Stomach smooth muscle (tissue), 2 donors: ENCODE results near the gene FOS.
"Not testable (repeated sequence)": the region's sequence is repeated elsewhere in the genome, so short reads cannot be mapped to it uniquely, and the experiment has no call there.

ENCODE experiments used
- H3K27ac ChIP-seq: one replicate; pipeline ENCODE4 v1.7.0; 2013; ENCODE audit warnings: mild to moderate bottlenecking, low read length, inconsistent platforms
- H3K27me3 ChIP-seq, 2 donors: one replicate each; pipeline ENCODE4 v1.7.0; 2013; ENCODE audit warnings: low read length in 2 of 2; ENCODE audit not compliant: insufficient read depth in 2 of 2, control insufficient read depth in 1 of 2
- H3K36me3 ChIP-seq, 2 donors: one replicate each; pipeline ENCODE4 v1.7.0; 2013; ENCODE audit warnings: low read length in 2 of 2; ENCODE audit not compliant: control insufficient read depth in 2 of 2, insufficient read depth in 2 of 2
- H3K4me1 ChIP-seq: one replicate; pipeline ENCODE4 v1.7.0; 2013; ENCODE audit warnings: low read length; ENCODE audit not compliant: control insufficient read depth, insufficient read depth
- H3K4me3 ChIP-seq, 2 donors: one replicate each; pipeline ENCODE4 v1.7.0; 2013; ENCODE audit warnings: low read length in 2 of 2
- H3K9ac ChIP-seq, 2 donors: one replicate each; pipeline ENCODE4 v1.7.0; 2013; ENCODE audit warnings: low read length in 2 of 2, mild to moderate bottlenecking in 1 of 2
- H3K9me3 ChIP-seq, 2 donors: one replicate each; pipeline ENCODE4 v1.7.0; 2013; ENCODE audit warnings: low read length in 2 of 2; ENCODE audit not compliant: control insufficient read depth in 2 of 2
- donor health status: healthy.
- donor health status: Pancreatic carcinoma.

The FOS gene

DNA sequence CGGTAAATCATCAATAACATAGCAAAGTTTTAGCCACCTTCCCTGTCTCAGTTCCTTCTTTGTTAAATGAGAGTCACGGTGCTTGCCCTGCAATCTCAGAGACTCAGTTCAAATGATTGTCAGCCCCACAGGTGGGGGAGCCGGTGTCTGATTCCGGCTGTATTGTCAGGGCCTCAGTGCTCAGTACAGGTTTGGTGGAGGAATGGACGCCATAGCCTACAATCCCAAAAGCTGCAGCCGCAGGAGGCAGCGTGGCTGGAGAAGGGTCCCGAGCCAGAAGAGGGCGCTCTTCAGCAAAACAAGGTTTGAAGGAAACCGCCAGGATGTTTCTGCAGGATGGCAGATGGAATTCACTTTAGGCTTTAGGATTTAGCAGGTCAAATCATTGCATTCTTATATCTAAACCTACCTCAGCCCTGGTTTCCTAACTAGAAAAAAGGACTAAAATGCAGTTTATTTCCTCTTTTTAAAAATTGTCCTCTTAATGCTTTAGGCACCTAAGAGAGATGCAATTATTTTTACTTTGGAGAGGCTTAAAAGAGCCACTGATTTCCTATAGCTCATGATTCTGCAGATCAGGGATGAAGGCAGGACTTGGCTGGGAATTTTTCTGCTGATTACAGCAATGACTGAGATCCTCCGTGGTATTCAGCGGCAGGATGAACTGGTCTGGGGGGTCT lies 29.2 kb downstream of the FOS start:
- no peaks in the 10 kb centered on the region for H3K27me3 ChIP-seq
- no peak overlapping the region for H3K9ac ChIP-seq
- no peaks in the 10 kb centered on the region for H3K9me3 ChIP-seq
- H3K4me3 ChIP-seq, result no peak overlapping the region
- peaks cover 24% of the 10 kb centered on the region for H3K4me1 ChIP-seq
- no peak overlapping the region for H3K27ac ChIP-seq
- no peaks in the 10 kb centered on the region for H3K36me3 ChIP-seq

- H3K4me1 ChIP-seq, result peaks cover 22% of the 10 kb centered on the region
- not testable (repeated sequence) for H3K9ac ChIP-seq, H3K9me3 ChIP-seq, H3K27me3 ChIP-seq, H3K4me3 ChIP-seq, H3K36me3 ChIP-seq, H3K27ac ChIP-seq
Observed at GRCh38 chr14:75308991-75309390, 30.4 kb downstream of the FOS start.

DNA sequence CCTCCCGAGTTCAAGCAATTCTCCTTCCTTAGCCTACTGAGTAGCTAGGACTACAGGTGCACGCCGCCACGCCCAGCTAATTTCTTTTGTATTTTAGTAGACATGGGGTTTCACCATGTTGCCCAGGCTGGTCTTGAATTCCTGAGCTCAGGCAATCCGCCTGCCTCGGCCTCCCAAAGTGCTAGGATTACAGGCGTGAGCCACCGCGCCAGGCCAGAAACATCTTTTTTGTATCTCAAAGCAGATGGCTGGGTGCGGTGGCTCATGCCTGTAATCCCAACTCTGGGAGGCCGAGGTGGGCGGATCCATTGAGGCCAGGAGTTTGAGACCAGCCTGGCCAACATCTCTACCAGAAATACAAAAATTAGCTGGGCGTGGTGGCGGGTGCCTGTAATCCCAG lies 30.9 kb downstream of the FOS start:
- H3K9me3 ChIP-seq, H3K4me3 ChIP-seq, H3K27ac ChIP-seq, H3K27me3 ChIP-seq, H3K9ac ChIP-seq, H3K36me3 ChIP-seq: not testable (repeated sequence)
- peaks cover 22% of the 10 kb centered on the region for H3K4me1 ChIP-seq

GRCh38 chr14:75310295-75311111 lies 31.9 kb downstream of the FOS start:
- Histone ChIP-seq H3K27ac (peak overlapping the region; percentile 85), H3K36me3 (no peaks in the 10 kb centered on the region), H3K4me3 (peak overlapping the region in 1 of 2 donors; percentile 57), H3K27me3 (no peaks in the 10 kb centered on the region), H3K9me3 (no peaks in the 10 kb centered on the region), H3K4me1 (peaks cover 28% of the 10 kb centered on the region), H3K9ac (peak overlapping the region; percentile 23 to 64)

GRCh38 chr14:75311356-75311755 lies 32.7 kb downstream of the FOS start:
- peak overlapping the region; percentile 85 for H3K27ac ChIP-seq
- peak overlapping the region in 1 of 2 donors; percentile 23 for H3K9ac ChIP-seq
- peaks cover 30% of the 10 kb centered on the region for H3K4me1 ChIP-seq
- H3K36me3 ChIP-seq, result no peaks in the 10 kb centered on the region
- no peaks in the 10 kb centered on the region for H3K9me3 ChIP-seq
- H3K4me3 ChIP-seq, result no peak overlapping the region
- H3K27me3 ChIP-seq, result no peaks in the 10 kb centered on the region

DNA sequence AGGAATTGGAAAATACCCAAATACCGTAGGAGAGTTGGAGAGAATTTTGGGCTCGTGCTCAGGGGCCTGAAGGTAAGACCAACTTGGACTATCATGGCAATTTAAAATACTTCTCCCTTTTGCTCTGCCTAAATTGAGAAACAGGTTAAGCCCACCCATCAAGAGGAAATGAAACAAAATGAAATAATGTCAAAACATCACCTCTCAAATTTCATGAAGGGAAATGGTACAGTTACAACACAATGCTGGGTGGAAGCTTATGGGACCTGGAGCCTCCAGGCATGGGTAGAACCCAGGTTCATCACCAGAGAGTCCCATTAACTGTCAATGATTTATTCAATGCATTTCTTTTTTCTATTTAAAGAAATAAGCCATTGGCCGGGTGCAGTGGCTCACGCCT lies 33.7 kb downstream of the FOS start:
- H3K27me3 ChIP-seq, result no peaks in the 10 kb centered on the region
- H3K4me1 ChIP-seq, result peaks cover 30% of the 10 kb centered on the region
- no peaks in the 10 kb centered on the region for H3K9me3 ChIP-seq
- no peak overlapping the region for H3K27ac ChIP-seq
- no peak overlapping the region for H3K9ac ChIP-seq
- no peaks in the 10 kb centered on the region for H3K36me3 ChIP-seq
- H3K4me3 ChIP-seq, result no peak overlapping the region

GRCh38 chr14:75313294-75313693 lies 34.7 kb downstream of the FOS start:
- Histone ChIP-seq H3K9ac (no peak overlapping the region), H3K27ac (no peak overlapping the region), H3K9me3 (no peaks in the 10 kb centered on the region), H3K4me1 (peaks cover 30% of the 10 kb centered on the region), H3K4me3 (no peak overlapping the region), H3K36me3 (no peaks in the 10 kb centered on the region), H3K27me3 (no peaks in the 10 kb centered on the region)

GRCh38 chr14:75315144-75315543 lies 36.5 kb downstream of the FOS start:
- Histone ChIP-seq H3K27me3 (no peaks in the 10 kb centered on the region), H3K9me3 (no peaks in the 10 kb centered on the region), H3K4me3 (peak overlapping the region in 1 of 2 donors; percentile 57), H3K36me3 (no peaks in the 10 kb centered on the region), H3K27ac (peak overlapping the region; percentile 55), H3K4me1 (peaks cover 28% of the 10 kb centered on the region), H3K9ac (peak overlapping the region in 1 of 2 donors; percentile 55)

DNA sequence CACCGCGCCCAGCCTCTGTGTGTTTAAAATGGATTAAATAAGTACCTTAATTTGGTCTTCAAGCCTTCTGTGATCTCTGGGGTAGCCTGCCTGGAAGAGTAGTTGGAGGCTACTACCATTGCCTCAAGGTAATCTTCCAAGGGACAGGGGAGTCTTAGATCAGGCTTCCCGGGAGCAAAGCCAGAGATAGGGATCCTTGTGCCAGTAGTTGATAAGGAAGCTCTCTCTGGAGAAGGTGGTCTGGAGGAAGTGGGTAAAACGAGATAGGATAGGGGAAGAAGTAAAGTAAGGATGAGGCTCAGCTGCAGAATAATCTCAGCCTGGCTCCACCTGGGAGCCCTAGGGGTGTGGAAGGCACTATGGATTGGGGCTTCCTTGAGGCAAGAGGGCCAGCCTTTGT lies 38.5 kb downstream of the FOS start:
- Histone ChIP-seq H3K36me3 (no peaks in the 10 kb centered on the region), H3K9ac (no peak overlapping the region), H3K27me3 (no peaks in the 10 kb centered on the region), H3K4me3 (no peak overlapping the region), H3K4me1 (peaks cover 10% of the 10 kb centered on the region), H3K9me3 (no peaks in the 10 kb centered on the region), H3K27ac (no peak overlapping the region)

DNA sequence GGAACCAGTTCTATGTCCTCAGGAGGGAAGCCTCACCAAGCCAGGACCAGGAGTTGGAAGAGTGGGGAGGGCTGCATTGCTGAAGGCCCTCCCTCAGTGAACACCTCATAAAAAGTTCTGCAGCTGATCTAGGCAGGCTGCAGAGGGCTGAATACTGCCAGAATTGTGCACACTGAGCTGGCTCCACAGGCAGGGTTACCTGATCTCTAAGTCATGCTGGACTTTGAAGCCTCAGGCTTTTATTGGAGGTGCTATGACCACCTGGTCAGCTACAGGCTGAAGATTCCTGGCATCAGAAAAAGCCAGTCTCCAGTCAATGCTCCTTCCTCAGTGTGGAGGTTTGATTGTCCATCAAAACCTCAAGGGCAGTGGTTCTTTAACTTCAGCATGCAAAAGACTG lies 39.7 kb downstream of the FOS start:
- H3K4me1 ChIP-seq, result peaks cover 8% of the 10 kb centered on the region
- H3K9ac ChIP-seq, result no peak overlapping the region
- H3K9me3 ChIP-seq, result no peaks in the 10 kb centered on the region
- peaks cover 0 to 2% of the 10 kb centered on the region in 2 donors for H3K27me3 ChIP-seq
- no peak overlapping the region for H3K4me3 ChIP-seq
- H3K27ac ChIP-seq, result no peak overlapping the region
- H3K36me3 ChIP-seq, result no peaks in the 10 kb centered on the region

DNA sequence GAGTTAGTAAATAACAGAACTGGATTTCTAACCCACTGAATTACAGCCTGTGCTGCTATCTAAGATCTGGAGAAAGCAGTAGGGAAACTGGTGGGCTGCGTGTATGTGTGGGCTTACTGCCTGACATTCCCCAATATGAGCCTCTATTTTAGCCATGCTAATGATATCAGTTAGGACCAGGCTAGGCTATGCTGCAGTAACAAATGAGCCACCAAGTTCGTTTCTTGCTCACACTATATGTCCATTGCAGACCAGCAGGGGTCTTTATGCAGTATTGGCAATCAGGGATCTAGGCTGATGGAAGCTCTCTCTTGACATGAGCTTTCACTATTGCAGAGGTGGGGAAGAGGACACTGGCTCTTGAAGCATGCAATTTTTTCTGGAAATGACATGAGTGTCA lies 40.4 kb downstream of the FOS start:
- Histone ChIP-seq H3K36me3 (no peaks in the 10 kb centered on the region), H3K9me3 (no peaks in the 10 kb centered on the region), H3K27me3 (peaks cover 0 to 2% of the 10 kb centered on the region in 2 donors), H3K4me3 (no peak overlapping the region), H3K4me1 (peaks cover 8% of the 10 kb centered on the region), H3K27ac (no peak overlapping the region), H3K9ac (no peak overlapping the region)
